ENCODE data around the gene NCBP3. TPM values are rescaled to one million over a fixed set of nuclear protein-coding genes. Genes with fewer than 3 reads are reported as not detected.

Gene NCBP3
- polyA plus RNA-seq, 3 donors, result 62.9 to 78.9 (median 74.9) TPM

- DNase-seq (ENCODE audit: low read depth in 3 of 3, low spot score in 2 of 3), result no peak
Measured at GRCh38 chr17:3762922-3763776, 82.9 kb downstream of the NCBP3 start.

- no peak for DNase-seq (ENCODE audit: low read depth in 3 of 3, low spot score in 2 of 3)
Measured at GRCh38 chr17:3761918-3762380, 84.1 kb downstream of the NCBP3 start.

DNA sequence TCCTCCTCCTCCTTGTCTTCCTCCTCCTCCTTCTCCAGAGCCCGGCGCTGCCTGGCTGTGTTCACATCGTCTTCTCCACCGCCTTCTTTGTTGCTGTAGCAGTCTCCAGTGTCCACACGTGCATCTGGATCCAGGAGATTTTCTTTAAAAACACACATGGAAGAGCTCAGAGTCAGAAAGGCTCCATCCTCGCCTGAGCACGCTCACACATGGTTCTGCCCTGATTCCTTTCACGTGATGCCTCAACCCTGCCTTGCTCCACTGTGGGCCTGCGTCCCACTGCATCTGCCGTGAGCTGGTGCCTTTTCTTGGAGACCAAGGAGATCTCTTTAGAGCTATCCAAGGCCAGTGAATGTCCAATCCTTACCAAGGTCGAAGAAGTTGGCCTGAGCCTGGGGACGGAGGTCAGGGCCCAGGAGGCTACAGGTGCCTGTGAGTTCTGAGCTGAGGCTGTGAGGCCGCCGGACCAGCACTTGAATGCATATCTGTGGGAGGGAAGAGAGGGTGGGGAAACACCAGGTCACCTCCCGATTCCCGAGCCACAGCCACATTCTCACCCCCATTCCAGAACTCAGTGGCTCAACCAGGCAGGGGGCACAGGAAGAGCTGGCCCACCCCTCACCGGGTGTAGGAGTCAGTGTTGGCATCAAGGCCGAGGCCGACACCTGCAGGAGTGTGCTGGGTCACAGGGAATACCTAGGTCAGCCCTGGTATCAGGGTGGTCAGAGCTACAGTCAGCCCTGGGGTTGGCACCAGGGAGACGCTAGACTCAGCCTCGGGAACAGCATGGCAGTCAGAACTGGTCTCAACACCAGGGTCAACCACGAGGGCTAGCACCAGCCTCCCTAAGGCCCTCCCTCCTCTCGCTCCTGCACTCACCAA lies 84.8 kb downstream of the NCBP3 start:
- no peak for DNase-seq (ENCODE audit: low read depth in 3 of 3, low spot score in 2 of 3)

- DNase-seq (ENCODE audit: low read depth in 3 of 3, low spot score in 2 of 3), result no peak
Measured at GRCh38 chr17:3759597-3760216, 86.3 kb downstream of the NCBP3 start.

GRCh38 chr17:3755335-3756030 lies 90.6 kb downstream of the NCBP3 start:
- DNase-seq (ENCODE audit: low read depth in 3 of 3, low spot score in 2 of 3), result no peak

- DNase-seq (ENCODE audit: low read depth in 3 of 3, low spot score in 2 of 3), result peak in 1 of 3 donors; percentile 61
Measured at GRCh38 chr17:3754458-3755334, 91.3 kb downstream of the NCBP3 start.

- DNase-seq (ENCODE audit: low read depth in 3 of 3, low spot score in 2 of 3), result no peak
Measured at GRCh38 chr17:3754066-3754457, 92.0 kb downstream of the NCBP3 start.

DNA sequence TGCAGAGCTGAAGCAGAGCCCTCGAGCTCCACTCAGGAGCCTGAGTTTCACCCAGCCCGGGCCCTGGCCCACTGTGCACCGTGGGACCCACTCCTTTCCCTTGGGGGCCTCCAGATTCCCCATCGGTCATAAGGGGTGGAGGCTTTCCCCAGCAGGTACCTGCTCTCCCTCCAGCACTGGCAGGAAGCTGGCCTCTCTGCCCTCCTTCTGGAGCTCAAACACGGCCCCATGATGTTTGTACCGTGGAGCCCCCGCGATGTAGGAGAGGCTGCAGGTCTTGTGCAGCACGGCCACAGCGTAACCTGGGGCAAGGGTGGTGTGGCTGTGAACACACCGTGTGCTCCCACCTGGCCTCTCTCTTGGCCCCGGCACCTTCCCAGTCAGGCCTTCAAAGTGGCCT lies 92.4 kb downstream of the NCBP3 start:
- no peak for DNase-seq (ENCODE audit: low read depth in 3 of 3, low spot score in 2 of 3)

Other genes starting within 250 kb of the NCBP3 start
- 1 to 10 TPM; 6.5 to 8.1 (median 7.9) TPM for gene TRPV1, start 236.8 kb downstream of the NCBP3 start, polyA plus RNA-seq (ENCODE audit: insufficient read length in 3 of 3)
- gene SHPK, start 210.0 kb downstream of the NCBP3 start, polyA plus RNA-seq (ENCODE audit: insufficient read length in 3 of 3), result 10 to 100 TPM; 12.1 to 15.7 (median 12.6) TPM
- 10 to 100 TPM; 19.2 to 21.5 (median 19.6) TPM for gene CTNS, start 209.5 kb downstream of the NCBP3 start, polyA plus RNA-seq (ENCODE audit: insufficient read length in 3 of 3)
- gene TAX1BP3, start 177.7 kb downstream of the NCBP3 start, polyA plus RNA-seq (ENCODE audit: insufficient read length in 3 of 3), result 10 to 100 TPM; 84.5 to 98.5 (median 92.6) TPM
- gene EMC6, start 177.4 kb downstream of the NCBP3 start, polyA plus RNA-seq (ENCODE audit: insufficient read length in 3 of 3), result 10 to 100 TPM; 22.8 to 26.7 (median 26.4) TPM
- 1 to 10 TPM; 1.2 to 1.6 (median 1.4) TPM for gene P2RX5, start 150.1 kb downstream of the NCBP3 start, polyA plus RNA-seq (ENCODE audit: insufficient read length in 3 of 3)
- gene HASPIN, start 122.3 kb downstream of the NCBP3 start, polyA plus RNA-seq (ENCODE audit: insufficient read length in 3 of 3), result 1 to 10 TPM; 3.4 to 3.6 (median 3.5) TPM
- gene ITGAE, start 45.1 kb downstream of the NCBP3 start, polyA plus RNA-seq (ENCODE audit: insufficient read length in 3 of 3), result 10 to 100 TPM; 37.4 to 40.9 (median 38.3) TPM
- gene CAMKK1, start 46.8 kb upstream of the NCBP3 start, polyA plus RNA-seq (ENCODE audit: insufficient read length in 3 of 3), result 1 to 10 TPM; 3.7 to 4.3 (median 3.8) TPM
- gene P2RX1, start 70.2 kb upstream of the NCBP3 start, polyA plus RNA-seq (ENCODE audit: insufficient read length in 3 of 3), result 1 to 10 TPM in 1 of 3 donors, under 1 TPM in 2; 0.71 to 1.5 (median 0.76) TPM
- gene ATP2A3, start 118.2 kb upstream of the NCBP3 start, polyA plus RNA-seq (ENCODE audit: insufficient read length in 3 of 3), result 1 to 10 TPM; 2.8 to 4.8 (median 2.9) TPM